Stimulated activated CD8-positive, alpha-beta memory T cell treated with anti-CD3 and anti-CD28 coated beads, Interleukin-2, amount 100 ng/mL, for 1 hour (primary cell): Measurements from ENCODE around the gene ADCY3.

Experiments used
- DNase-seq, 2 donors: peaks; one replicate each; pipeline ENCODE4 v3.0.0-alpha.2; 2020; ENCODE audit warnings: low read depth in 2 of 2

The ADCY3 gene

GRCh38 chr2:24875272-24875671 lies 44.8 kb downstream of the ADCY3 start:
- DNase-seq = no peak

- no peak for DNase-seq
Measured at GRCh38 chr2:24874035-24874434, 46.0 kb downstream of the ADCY3 start.

GRCh38 chr2:24873619-24874018 lies 46.4 kb downstream of the ADCY3 start:
- no peak for DNase-seq

- DNase-seq = no peak
Measured at GRCh38 chr2:24872344-24873115, 47.5 kb downstream of the ADCY3 start.

GRCh38 chr2:24871852-24872333 lies 48.1 kb downstream of the ADCY3 start:
- no peak for DNase-seq

- no peak for DNase-seq
Measured at GRCh38 chr2:24870891-24871705, 48.9 kb downstream of the ADCY3 start.

GRCh38 chr2:24870440-24870839 lies 49.6 kb downstream of the ADCY3 start:
- no peak for DNase-seq

GRCh38 chr2:24866946-24867345 lies 53.1 kb downstream of the ADCY3 start:
- DNase-seq = no peak

GRCh38 chr2:24863641-24864040 lies 56.4 kb downstream of the ADCY3 start:
- DNase-seq = no peak

GRCh38 chr2:24861500-24861899 lies 58.5 kb downstream of the ADCY3 start:
- DNase-seq = no peak

GRCh38 chr2:24860631-24861030 lies 59.4 kb downstream of the ADCY3 start:
- no peak for DNase-seq

GRCh38 chr2:24859968-24860600 lies 60.0 kb downstream of the ADCY3 start:
- no peak for DNase-seq

GRCh38 chr2:24858996-24859395 lies 61.0 kb downstream of the ADCY3 start:
- DNase-seq = no peak

GRCh38 chr2:24857746-24858145 lies 62.3 kb downstream of the ADCY3 start:
- DNase-seq = no peak

GRCh38 chr2:24856791-24857211 lies 63.2 kb downstream of the ADCY3 start:
- DNase-seq = no peak

GRCh38 chr2:24855726-24856125 lies 64.3 kb downstream of the ADCY3 start:
- no peak for DNase-seq

GRCh38 chr2:24855022-24855622 lies 64.9 kb downstream of the ADCY3 start:
- DNase-seq = no peak

GRCh38 chr2:24853996-24854395 lies 66.0 kb downstream of the ADCY3 start:
- no peak for DNase-seq

GRCh38 chr2:24853046-24853445 lies 67.0 kb downstream of the ADCY3 start:
- DNase-seq = no peak

GRCh38 chr2:24852431-24853020 lies 67.5 kb downstream of the ADCY3 start:
- DNase-seq = no peak

GRCh38 chr2:24852026-24852425 lies 68.0 kb downstream of the ADCY3 start:
- DNase-seq = no peak

- no peak for DNase-seq
Measured at GRCh38 chr2:24850944-24851343, 69.1 kb downstream of the ADCY3 start.
